AG04450 (cell line): ENCODE data around the gene UCMA. TPM values are rescaled to one million over a fixed set of nuclear protein-coding genes. Genes with fewer than 3 reads are reported as not detected.

Experiments
- CTCF ChIA-PET: fragments of 300-600, 350-600 bp; formaldehyde crosslinking; extraction: SDS; loops from one replicate; lab custom pipeline; 2022; ENCODE audit warnings: antibody characterized with exemption, inconsistent platforms; lab: Charles Lee
- POLR2A ChIA-PET: fragments of 350-600 bp; formaldehyde crosslinking; extraction: SDS; loops from one replicate; lab custom pipeline; 2021; ENCODE audit warnings: antibody characterized with exemption, inconsistent platforms; lab: Yijun Ruan, JAX
- DNase-seq: peaks from one replicate; pipeline ENCODE4 v3.0.0-alpha.2; 2011; ENCODE audit warnings: low read depth, low spot score
- H3K27ac ChIP-seq: one replicate; pipeline ENCODE4 v1.5.1; 2012; ENCODE audit warnings: low read depth, low read length, control low read depth
- H3K27me3 ChIP-seq: one replicate; pipeline ENCODE4 v1.6.0; 2012; ENCODE audit warnings: low read length; ENCODE audit not compliant: control insufficient read depth, insufficient read depth
- H3K4me3 ChIP-seq: 2 replicates; pipeline ENCODE4 v1.5.1; 2011; ENCODE audit warnings: mild to moderate bottlenecking, low read depth, low read length, control low read depth
- H3K9me3 ChIP-seq: 2 replicates; pipeline ENCODE4 v1.5.1; 2012; ENCODE audit warnings: low read length; ENCODE audit not compliant: control insufficient read depth, insufficient read depth
- CTCF ChIP-seq: IDR thresholded peaks from 2 replicates; pipeline ENCODE4 v1.5.1; 2011; ENCODE audit warnings: low read depth, low read length, control low read depth, inconsistent platforms
- polyA plus RNA-seq: library from polyadenylated mRNA; depleted of rRNA; stranded (reverse); fragments of >200 nt; gene quantifications from 2 replicates; pipeline ENCODE4 v1.2.3, GENCODE V29; 2011

UCMA gene
- polyA plus RNA-seq, 1 experiment = not detected

GRCh38 chr10:13191362-13191761 is 42.8 kb downstream of the UCMA start:
- TF ChIP-seq CTCF = no peak
- no peak overlapping the region for H3K27ac ChIP-seq
- POLR2A ChIA-PET = interaction anchor here (0.6 kb wide), 1 partner anchor 15 kb away, joined by 4 read pairs; no protein-coding TSS in a partner anchor
- no peaks in the 10 kb centered on the region for H3K27me3 ChIP-seq
- no peak for DNase-seq
- no peaks in the 10 kb centered on the region for H3K9me3 ChIP-seq
- CTCF ChIA-PET = interaction anchor here (1.4 to 1.5 kb wide), 2 partner anchors 17 to 92 kb away, joined by 3 to 4 read pairs; partner anchors contain the start of gene OPTN
- H3K4me3 ChIP-seq = no peak overlapping the region

GRCh38 chr10:13190816-13191215 is 43.4 kb downstream of the UCMA start:
- CTCF ChIA-PET = interaction anchor here (1.2 to 1.5 kb wide), 3 partner anchors 15 to 91 kb away, joined by 3 to 5 read pairs (median 4); partner anchors contain the start of gene OPTN
- POLR2A ChIA-PET = interaction anchor here (0.6 kb wide), 1 partner anchor 16 kb away, joined by 4 read pairs; no protein-coding TSS in a partner anchor

GRCh38 chr10:13189961-13190360 is 44.2 kb downstream of the UCMA start:
- ChIA-PET CTCF (interaction anchor here (1.0 to 1.2 kb wide), 2 partner anchors 16 to 29 kb away, joined by 4 to 5 read pairs; no protein-coding TSS in a partner anchor), POLR2A (no interaction called here)
- DNase-seq = no peak
- no peak for TF ChIP-seq CTCF
- Histone ChIP-seq H3K4me3 (no peak overlapping the region), H3K9me3 (no peaks in the 10 kb centered on the region), H3K27ac (no peak overlapping the region), H3K27me3 (no peaks in the 10 kb centered on the region)

More at GRCh38 chr10:13190816-13191215, 43.4 kb downstream of the UCMA start:
- Histone ChIP-seq H3K9me3 (no peaks in the 10 kb centered on the region), H3K4me3 (no peak overlapping the region), H3K27me3 (no peaks in the 10 kb centered on the region), H3K27ac (no peak overlapping the region)
- no peak for DNase-seq
- no peak for TF ChIP-seq CTCF

- POLR2A ChIA-PET = no interaction called here
- DNase-seq = no peak
- CTCF ChIA-PET = interaction anchor here (1.3 to 1.5 kb wide), 2 partner anchors 20 to 114 kb away, joined by 3 to 4 read pairs; no protein-coding TSS in a partner anchor
These were observed 45.6 kb downstream of the UCMA start for GRCh38 chr10:13188593-13188992.

More at GRCh38 chr10:13188593-13188992, 45.6 kb downstream of the UCMA start:
- TF ChIP-seq CTCF = no peak
- Histone ChIP-seq H3K27ac (no peak overlapping the region), H3K27me3 (no peaks in the 10 kb centered on the region), H3K4me3 (no peak overlapping the region), H3K9me3 (no peaks in the 10 kb centered on the region)
